ENCODE results near the gene FCAMR.

- no peak for TF ChIP-seq CTCF (IDR thresholded peaks at IDR 0.05)
- TF ChIP-seq POLR2A (IDR thresholded peaks at IDR 0.05), result no peak
Measured at GRCh38 chr1:207014728-207015127, 44.5 kb upstream of the FCAMR start.

All from Peyer's patch (tissue), 4 donors.